Activated T-helper 1 cell treated with anti-CD3 and anti-CD28 coated beads, Interleukin-2, amount 50 U/mL, for 16 hours (primary cell): Measurements from ENCODE around the gene KMT2C.
"Not testable (repeated sequence)": the region's sequence is repeated elsewhere in the genome, so short reads cannot be mapped to it uniquely, and the experiment has no call there.

Experiments
- DNase-seq, 2 donors: peaks; one replicate each; pipeline ENCODE4 v3.0.0-alpha.2; 2020; ENCODE audit warnings: low read depth in 1 of 2, low spot score in 1 of 2

KMT2C gene

GRCh38 chr7:152313831-152314604 lies 121.8 kb downstream of the KMT2C start:
- DNase-seq, result no peak

GRCh38 chr7:152313217-152313616 lies 122.6 kb downstream of the KMT2C start:
- no peak for DNase-seq

GRCh38 chr7:152312316-152312715 lies 123.5 kb downstream of the KMT2C start:
- DNase-seq, result no peak

GRCh38 chr7:152307902-152308301 lies 127.9 kb downstream of the KMT2C start:
- DNase-seq, result no peak

- DNase-seq, result not testable (repeated sequence)
These were observed 136.2 kb downstream of the KMT2C start for GRCh38 chr7:152299542-152300143.

GRCh38 chr7:152292897-152293296 lies 142.9 kb downstream of the KMT2C start:
- DNase-seq, result no peak

- DNase-seq, result not testable (repeated sequence)
These were observed 148.8 kb downstream of the KMT2C start for GRCh38 chr7:152286972-152287371.

GRCh38 chr7:152286219-152286618 lies 149.6 kb downstream of the KMT2C start:
- DNase-seq, result not testable (repeated sequence)

- DNase-seq, result not testable (repeated sequence)
These were observed 150.8 kb downstream of the KMT2C start for GRCh38 chr7:152284998-152285397.

- not testable (repeated sequence) for DNase-seq
These were observed 158.1 kb downstream of the KMT2C start for GRCh38 chr7:152277687-152278086.

GRCh38 chr7:152270427-152270826 lies 165.4 kb downstream of the KMT2C start:
- DNase-seq, result not testable (repeated sequence)

- DNase-seq, result not testable (repeated sequence)
These were observed 168.9 kb downstream of the KMT2C start for GRCh38 chr7:152266859-152267258.

GRCh38 chr7:152264915-152265314 lies 170.9 kb downstream of the KMT2C start:
- not testable (repeated sequence) for DNase-seq

- DNase-seq, result not testable (repeated sequence)
These were observed 173.7 kb downstream of the KMT2C start for GRCh38 chr7:152262146-152262545.

- not testable (repeated sequence) for DNase-seq
These were observed 176.2 kb downstream of the KMT2C start for GRCh38 chr7:152259645-152260044.

- DNase-seq, result not testable (repeated sequence)
These were observed 188.0 kb downstream of the KMT2C start for GRCh38 chr7:152247851-152248250.

- DNase-seq, result not testable (repeated sequence)
These were observed 190.4 kb downstream of the KMT2C start for GRCh38 chr7:152245417-152245816.

GRCh38 chr7:152243464-152243863 lies 192.3 kb downstream of the KMT2C start:
- not testable (repeated sequence) for DNase-seq

GRCh38 chr7:152241301-152241700 lies 194.5 kb downstream of the KMT2C start:
- not testable (repeated sequence) for DNase-seq

GRCh38 chr7:152236306-152236705 lies 199.5 kb downstream of the KMT2C start:
- DNase-seq, result not testable (repeated sequence)

GRCh38 chr7:152234421-152234820 lies 201.4 kb downstream of the KMT2C start:
- not testable (repeated sequence) for DNase-seq

GRCh38 chr7:152231089-152231488 lies 204.7 kb downstream of the KMT2C start:
- no peak for DNase-seq
